NCI-H69 (cell line): ENCODE data around the gene PRDM16.

ENCODE experiments used
- DNase-seq: peaks from one replicate; lab custom pipeline; 2025; lab: John Stamatoyannopoulos, UW

PRDM16 gene

DNA sequence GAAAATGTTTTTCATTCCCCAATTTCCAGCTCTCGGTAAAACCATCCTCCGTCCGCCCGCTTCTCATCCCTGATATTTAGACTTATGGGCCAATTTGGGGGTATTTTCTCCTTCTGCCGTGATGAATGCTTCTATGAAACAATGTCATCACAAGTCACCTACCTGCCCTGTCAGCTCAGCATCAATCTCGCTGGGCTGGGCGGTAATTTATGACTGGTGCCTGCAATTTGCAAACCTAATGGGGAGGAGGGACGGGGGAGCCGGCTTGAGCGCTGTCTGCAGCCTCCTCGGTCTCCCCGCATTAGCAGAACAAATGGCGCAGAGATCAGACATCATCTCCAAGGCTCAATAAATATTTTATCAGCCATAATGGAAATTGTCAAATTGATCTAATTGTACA, 72.1 kb downstream of the PRDM16 start:
- DNase-seq = no peak

DNA sequence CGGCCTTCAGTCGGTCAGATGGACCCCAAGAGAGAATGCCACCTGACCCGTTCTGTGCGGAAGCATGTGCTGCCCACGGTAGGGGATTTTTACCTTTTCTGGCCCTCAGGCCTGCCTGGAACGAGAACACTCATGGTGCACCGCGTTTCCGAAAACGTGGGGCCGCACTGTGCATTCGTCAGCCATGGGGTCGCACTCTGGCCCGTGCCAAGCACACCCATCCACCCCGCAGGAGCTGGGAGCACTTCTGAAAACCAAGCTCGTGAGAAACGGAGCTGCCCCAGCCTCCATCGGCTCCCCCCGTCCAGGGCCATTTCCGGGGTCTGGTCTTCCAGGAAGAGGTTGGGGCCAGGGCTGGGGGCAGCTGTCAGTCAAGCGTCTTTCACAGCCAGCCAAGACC, 72.8 kb downstream of the PRDM16 start:
- no peak for DNase-seq

DNA sequence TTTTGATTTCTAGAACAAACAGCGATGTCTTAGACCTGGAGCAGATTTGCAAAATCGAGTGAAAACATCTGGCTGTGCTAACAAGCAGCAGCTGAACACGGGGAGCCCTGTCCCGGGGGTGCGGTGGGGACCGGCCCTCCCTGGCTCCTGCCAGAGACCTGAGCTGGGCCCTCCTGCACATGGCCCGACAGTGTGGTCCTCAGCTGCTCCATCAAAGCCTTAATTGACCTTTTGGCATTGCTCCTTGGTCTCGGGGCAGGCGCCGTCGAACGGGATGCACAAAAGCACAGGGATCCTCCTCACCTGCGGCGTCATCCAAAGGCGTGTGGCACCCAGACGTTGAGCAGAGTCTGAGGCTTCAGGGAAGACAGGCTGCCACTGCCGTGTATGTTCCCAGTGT, 73.2 kb downstream of the PRDM16 start:
- DNase-seq = no peak

DNA sequence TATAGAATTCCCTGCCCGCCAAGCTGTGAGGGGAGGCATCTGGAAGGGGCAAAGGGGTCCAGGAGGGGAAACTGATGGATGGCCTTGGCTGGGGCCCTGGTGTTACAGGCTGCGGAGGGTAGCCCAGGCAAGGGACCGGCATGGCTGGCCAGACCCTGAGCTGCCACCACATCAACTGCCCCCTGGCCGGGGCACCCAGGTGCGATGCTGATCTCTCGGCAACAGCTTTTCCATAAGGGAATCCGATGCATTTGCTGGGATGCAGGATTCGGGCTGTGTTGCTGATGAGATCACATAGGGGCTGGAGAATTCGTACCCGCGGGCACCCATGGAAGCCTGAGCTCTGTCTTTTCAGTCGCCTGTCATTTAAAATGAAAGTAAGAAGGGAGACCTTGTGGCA, 73.7 kb downstream of the PRDM16 start:
- no peak for DNase-seq

DNA sequence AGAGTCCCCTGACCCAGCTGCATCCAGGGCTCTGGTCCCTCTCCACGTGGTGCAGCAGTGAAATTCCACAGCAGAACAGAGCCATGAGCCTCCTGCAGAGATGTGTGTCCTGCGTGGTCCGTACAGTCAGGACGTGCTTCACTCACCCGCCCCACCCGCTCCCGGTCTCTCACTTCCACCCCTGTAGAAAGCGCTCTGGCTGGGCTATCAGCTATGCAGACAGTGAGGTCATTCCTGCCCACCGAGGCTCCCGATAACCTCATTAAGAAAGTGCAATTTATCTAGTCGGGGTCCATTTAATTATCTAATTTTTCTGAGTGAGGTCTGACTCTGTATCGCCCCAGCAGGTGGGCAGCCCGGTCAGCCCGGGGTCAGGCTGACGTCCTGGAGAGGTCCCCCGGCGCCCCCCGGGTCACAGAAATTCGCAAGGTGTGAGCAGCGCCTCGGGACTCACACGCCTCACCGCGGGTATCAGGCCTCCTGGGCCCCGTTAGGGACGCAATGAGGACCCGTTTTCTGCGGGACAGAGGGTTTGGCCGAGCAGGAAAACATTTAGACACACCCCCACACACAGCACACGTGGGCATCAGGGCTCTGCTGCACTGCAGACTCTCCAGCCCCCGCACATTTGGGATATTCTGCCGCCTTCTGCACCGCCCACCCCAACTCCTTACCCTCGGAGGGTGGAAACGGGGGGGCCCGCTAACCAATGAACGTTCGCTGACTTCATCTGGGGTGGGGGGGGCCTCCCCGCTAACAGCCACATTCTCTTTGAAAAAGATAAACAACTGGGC, 76.7 kb downstream of the PRDM16 start:
- DNase-seq = no peak

DNA sequence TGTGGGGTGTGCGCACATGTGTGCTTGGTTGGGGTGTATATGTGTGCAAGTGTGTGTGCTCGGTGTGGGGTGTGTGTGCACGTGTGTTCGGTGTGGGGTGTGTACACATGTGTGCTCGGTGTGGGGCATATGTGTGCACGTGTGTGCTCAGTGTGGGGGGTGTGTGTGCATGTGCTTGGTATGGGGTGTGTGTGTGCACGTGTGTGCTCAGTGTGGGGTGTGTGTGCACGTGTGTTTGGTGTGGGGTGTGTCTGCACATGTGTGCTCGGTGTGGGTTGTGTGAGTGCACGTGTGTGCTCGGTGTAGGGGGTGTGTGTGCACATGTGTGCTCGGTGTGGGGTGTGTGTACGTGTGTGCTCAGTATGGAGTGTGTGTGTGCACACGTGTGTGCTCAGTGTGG, 77.5 kb downstream of the PRDM16 start:
- no peak for DNase-seq

DNA sequence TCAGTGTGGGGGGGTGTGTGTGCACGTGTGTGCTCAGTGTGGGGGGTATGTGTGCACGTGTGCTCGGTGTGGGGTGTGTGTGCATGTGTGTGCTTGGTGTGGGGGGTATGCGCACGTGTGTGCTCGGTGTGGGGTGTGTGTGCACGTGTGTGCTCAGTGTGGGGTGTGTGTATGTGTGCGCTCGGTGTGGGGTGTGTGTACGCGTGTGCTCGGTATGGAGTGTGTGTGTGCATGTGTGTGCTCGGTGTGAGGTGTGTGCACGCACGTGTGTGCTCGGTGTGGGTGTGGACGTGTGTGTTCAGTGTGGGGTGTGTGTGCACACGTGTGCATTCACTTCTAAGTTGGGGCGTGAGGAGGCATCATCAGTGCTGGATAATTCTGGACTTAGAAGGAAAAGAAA, 77.9 kb downstream of the PRDM16 start:
- no peak for DNase-seq

DNA sequence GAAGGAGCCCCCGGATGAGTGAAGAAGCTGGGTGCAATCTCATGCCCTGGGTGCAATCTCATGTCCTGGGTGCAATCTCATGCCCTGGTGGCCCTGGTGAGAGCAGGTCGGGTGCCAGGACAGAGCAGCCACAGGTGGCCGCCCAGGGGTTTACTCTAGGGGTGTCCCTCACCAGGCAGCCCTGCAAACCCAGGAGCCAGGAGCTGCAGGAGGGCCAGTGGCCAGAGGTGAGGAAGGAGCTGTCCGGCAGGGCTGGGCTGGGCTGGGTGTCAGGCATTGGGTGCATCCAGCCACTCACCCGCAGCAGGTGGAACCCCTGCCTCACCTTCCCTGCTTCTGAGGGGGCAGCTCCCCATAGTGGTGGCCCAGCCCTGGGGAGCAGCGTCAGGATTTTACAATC, 79.2 kb downstream of the PRDM16 start:
- no peak for DNase-seq

DNA sequence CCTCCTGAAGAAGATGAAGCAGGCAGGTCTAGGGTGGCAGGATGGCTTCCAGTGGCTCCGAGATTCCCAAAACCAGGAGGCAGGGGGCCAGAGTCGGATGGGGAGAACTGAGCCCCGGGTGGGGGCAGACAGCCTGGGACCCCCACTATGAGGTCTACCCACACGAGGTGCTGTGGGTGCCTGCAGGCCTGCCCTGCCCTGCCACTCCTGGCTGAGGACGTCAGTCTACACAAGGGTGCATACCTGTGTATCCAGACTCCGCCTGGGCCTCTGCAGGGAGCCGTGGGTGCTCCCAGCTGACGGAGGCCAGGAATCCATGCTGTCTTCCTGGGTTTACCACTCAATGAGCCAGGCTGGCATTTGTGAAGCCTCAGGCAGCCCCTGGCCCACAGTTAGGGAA, 80.3 kb downstream of the PRDM16 start:
- DNase-seq = no peak

DNA sequence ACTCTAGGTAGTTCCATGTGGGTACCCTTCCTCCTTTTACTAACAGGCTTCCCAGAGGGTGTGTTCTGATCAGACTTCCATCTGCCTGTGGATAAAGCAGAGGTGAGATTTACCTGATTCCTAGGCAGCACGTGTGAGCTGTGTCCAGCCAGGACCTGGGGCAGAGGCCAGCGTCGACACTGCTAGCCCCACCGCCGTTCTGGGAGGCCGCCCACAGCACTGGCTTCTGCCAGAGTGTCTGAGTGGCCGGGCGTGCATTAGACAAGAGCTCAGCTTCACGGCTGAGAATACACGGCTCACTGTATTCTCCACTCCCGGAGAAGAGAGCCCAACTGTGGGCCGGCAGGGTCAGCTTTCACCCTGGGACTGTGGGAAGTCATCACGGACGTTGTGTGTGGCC, 82.5 kb downstream of the PRDM16 start:
- no peak for DNase-seq

DNA sequence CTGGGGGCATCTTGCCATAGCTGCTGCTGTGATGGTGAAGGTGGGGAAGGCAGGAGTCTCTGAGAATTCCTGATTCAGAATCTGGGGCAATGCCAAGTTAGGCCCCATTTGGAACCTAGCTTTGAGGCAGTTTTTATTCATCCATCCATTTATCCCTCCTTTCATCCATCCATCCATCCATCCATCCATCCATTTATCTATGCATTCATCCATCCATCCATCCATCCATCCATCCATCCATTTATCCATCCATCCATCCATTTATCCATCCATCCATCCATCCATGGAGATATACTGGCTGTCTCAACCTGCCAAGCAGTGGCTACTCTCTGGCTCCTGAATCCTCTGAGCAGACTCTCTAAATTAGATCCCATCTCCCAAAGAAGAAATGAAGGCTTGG, 83.1 kb downstream of the PRDM16 start:
- no peak for DNase-seq

DNA sequence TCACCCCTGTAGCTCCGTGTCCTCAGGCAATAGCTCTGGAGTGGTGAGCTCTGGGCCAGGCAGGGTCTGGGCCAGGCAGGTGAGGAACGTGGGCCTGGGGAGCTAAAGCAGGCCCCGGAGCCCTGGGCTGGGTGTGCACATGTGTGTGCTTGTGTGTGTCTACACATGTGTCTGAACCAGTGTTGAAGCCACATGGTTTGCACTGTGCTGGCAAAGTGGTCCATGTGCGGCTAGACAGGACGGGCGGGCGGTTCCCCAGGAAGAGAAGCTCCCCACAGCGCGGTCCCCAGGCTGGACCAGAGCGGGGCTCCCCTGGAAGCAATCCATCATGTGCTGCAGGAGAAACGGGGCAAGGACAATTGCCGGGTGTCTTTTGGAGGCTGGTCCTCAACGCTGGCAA, 84.2 kb downstream of the PRDM16 start:
- DNase-seq = no peak

DNA sequence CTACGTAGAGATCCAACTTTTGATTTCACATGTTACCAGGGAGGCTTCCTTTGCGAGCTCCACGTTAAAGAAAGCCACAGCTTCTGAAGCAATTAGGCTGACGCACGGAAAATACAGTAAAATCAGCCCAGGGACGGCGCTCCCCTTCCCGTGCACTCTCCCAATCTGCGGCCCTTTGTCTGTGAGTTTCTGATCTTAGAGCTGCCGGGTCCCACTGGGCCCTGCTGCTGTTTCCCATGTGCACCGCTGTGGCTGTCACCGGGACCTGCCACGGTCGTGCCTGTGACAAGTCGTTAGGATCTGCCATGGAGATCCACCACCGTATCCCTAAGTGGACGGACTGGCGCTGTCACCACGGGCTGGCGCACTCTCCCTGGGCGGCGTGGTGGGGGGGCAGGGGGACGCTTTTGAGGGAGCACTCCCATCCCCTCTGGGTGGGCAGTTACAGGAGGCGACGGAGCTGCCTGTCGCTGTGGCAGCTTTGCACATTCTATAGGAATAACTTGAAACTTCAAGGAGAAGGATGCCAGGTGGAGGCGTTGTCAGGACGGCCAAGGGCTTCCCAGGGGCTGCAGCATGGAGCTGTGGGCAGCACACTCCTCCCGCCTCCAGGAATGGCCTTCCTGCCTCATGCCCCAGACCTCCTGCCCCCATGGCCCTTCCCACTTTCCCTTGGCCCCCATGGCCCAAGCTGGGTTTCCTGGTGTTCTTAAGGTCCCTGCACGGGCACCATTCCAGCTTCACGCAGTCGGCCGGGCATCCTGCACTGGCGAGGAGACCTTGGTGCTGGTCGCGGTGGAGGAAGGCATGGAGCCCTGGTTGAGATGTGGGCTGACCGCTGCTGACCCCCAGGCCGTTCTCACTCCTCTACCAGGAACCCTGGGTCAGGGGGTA, 85.1 kb downstream of the PRDM16 start:
- no peak for DNase-seq

DNA sequence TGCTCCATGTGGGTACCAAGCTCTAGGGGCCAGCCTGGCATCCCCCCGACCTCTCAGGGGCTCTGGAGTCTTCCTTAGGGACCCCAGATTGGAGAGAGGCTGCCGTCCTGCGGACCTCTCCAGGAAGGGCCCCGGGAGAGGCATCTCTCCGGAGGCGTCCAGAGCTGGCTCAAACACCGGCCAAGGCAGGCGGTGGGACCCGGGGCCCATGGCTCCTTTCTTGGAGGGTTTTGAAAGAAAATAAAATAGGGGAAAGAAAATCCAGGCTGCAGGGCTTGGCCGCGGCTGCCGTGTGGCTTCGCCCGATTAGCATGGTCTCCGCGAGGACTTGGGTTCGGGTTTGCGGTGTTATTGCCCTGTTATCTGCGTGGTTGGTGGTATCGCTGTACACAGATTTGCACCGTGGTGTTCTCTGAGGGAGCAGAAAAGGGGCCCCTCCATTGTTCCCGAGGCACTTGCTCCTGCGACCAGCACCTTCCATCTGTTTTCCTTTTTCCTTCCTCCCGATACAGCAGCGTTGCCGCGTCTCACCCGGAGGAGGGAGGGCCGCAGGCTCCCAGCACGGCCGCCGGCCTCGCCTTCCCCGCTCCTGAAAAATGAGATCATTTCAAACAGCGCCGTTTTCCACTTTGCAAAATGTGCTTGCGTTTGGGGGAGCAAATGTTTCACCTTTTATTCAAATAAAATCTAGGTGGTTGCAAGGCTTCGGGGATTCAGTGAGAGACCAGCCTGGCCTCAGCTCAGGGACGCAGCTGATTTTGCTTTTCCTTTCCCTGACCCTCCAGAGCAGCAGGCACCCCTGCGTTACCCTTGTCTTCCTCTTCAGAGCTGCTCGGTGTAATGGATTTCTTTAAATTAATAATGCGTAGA, 86.3 kb downstream of the PRDM16 start:
- DNase-seq = no peak

DNA sequence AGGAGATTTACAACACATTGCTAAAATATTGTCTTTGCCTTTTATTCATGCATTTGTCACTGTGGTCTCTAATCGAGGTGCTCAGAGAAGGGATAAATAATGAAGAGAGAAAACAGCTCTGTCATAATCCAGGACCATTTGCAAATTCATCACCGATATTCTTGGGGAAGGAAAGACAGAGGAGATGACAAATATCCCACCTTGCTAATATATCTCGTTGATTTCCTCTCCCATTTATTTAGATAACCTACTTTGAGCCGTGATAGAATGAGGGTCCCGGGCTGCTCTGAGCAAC, 86.9 kb downstream of the PRDM16 start:
- no peak for DNase-seq

DNA sequence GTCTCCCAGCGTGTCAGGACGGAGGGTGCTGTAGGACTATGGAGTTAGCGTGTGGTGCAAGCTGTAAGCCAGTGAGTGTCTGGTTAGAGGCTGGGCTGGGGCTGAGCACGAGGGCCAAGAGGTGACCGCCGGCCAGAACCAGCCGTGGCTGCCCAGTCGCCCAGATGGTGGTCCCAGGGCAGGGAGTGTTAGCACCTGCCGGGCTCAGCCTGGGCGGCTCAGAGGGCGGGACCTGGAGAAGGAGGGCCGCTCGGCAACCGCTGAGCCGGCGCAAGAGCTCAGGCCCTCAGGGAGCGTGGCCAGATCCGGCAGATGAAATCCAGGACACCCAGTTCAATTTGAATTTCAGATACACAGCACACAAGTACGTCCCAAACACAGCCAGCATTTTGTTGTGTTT, 87.9 kb downstream of the PRDM16 start:
- DNase-seq = no peak

DNA sequence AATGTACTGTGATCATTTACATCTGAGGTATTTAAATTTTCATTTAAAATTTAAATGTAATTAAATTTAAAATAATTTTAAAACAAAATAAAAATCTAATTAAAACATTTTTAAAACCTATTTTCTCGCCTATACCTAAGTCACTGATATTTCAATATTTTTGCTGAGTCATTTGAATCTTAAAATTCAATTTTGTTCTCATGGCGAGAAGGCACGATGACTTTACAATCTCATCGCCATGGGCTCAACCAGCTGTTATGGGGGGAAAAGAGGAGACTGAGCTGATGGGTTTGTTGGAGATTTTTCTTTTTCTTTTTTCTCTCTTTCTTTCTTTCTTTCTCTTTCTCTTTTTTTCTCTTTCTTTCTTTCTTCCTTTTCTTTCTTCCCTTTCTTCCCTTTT, 89.3 kb downstream of the PRDM16 start:
- no peak for DNase-seq

DNA sequence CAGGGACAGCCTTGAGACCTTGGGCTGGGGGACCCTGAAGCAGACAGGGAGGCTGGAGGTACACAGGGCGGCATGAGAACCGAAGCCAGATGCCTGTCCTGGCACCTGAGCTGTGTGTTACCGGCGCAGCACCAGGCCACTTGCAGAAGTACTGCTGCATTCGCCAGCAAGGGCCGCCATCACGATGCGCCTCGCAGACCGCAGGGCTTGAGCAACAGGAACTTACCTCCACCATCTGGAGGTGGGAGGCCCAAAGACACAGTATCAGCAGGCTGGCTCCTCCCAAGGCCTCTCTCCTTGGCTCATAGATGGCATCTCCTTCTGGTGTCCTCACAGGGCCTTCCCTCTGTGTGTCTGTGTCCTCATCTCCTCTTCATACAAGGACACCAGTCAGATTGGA, 90.1 kb downstream of the PRDM16 start:
- DNase-seq = no peak

DNA sequence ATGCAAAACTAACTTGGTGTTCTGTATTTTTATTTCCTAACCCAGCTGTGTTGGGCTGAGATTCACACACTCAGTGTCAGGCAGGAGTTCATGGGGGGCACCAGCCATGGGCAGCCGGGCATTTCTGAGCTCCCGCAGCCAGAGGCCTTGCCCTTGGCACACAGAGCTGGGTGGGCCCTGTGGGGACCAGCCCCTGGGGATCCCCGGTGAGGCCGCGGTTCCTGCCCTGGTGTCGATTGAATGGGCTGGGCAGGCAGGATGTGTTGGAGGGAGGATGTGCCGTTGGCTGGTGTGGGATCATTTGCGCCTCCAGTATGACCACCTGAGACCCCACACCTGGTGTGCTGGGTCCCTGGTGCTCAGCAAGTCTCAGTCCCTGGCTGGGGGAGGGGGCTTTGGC, 91.0 kb downstream of the PRDM16 start:
- DNase-seq = no peak

DNA sequence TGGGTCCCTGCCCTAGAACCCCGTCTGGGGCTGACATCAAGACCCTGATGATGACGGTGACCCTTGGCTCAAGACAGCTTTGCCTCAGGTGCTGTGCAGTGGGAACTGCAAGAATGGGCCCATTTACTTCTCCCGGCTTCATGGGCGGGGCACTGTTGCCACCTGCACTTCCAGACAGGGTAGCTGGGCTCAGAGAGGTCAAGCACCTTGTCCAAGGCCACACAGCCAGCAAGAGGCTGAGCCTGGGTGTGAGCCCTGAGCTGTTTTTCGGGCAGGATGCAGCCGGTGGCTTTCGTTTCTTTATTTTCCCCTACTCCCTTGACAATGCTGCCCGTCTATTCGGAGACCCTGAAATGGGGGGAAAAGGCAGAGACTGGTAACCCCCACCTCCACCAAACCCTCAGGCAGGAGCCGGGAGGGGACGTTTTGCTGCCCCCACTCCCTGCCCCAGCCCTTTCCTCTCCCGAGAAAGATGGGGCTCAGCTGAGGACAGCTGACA, 91.7 kb downstream of the PRDM16 start:
- DNase-seq = no peak

DNA sequence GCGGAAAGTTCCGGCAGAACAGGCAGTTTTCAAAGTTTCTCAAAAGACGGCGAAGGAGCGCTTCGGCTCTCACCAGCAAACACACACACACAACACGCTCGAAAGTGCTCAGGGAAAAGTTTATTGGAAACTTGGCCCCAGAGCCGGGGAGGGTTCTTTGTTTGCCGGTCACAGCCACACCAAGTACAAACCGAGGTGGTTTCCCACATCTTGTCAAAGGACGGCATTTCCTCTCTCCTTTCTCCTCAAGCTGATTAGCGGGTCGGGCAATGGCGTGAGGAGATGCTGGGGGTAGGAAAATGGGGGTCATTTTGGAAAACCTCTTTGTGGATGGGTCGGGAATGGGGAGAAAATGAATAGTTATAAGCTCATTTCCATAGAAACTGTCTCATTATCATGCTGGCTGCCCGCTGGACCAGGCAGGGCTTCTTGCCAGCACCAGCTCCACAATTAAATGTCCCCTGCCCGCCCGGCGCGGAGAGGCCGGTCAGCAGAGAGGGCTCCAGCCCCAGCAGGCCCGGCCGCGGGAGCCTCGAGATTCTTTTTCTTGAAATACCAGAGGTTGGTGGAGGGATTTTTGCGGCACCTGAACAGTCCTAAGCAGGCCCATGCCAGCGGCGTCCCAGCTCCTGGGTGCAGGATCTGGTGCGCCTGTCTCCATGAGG, 92.3 kb downstream of the PRDM16 start:
- no peak for DNase-seq

DNA sequence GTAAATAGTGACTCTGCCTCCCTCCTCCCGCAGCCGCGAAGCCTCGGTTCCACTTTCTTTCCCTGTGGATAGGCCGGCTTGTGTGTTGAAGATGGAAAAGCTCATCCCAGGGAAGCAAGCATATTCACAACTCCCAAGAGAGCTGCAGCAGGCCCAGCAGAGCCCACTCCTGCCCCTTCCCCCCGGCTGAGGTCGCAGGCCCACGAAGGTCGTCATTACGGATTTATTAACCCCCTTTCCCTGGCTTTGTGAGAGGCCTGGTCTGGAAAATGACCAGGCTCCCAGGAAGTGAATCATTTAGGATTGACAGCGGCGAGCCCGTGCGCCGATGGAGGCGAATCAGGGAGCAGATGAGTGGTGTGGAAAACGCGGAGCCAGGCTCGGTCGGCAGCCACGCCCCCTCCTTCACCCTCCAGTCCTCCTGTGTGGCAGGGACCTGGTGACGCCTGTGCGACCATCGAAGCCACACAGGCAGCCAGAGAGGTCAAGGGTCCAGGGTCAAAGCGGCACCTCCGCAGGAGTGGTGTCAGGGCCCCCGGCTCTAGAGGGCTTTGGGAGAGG, 93.4 kb downstream of the PRDM16 start:
- DNase-seq = no peak
